Kidney epithelial cell (primary cell): ENCODE results near the gene SLC22A2. TPM values are rescaled to one million over a fixed set of nuclear protein-coding genes. Genes with fewer than 3 reads are reported as not detected.

Experiments
- DNase-seq: peaks from one replicate; pipeline ENCODE4 v3.0.0-alpha.2; 2010; ENCODE audit warnings: low read depth
- H3K27me3 ChIP-seq: 2 replicates; pipeline ENCODE4 v1.6.0; 2011; ENCODE audit warnings: low read length; ENCODE audit not compliant: control insufficient read depth, insufficient read depth
- H3K36me3 ChIP-seq: 2 replicates; pipeline ENCODE4 v1.5.1; 2011; ENCODE audit warnings: low read length; ENCODE audit not compliant: control insufficient read depth, insufficient read depth
- H3K4me3 ChIP-seq: 2 replicates; pipeline ENCODE4 v1.5.1; 2011; ENCODE audit warnings: low read depth, mild to moderate bottlenecking, control low read depth, low read length
- total RNA-seq: library from RNA; depleted of rRNA; stranded (reverse); fragments of >200 nt; gene quantifications from 2 replicates; pipeline ENCODE4 v1.2.3, GENCODE V29; 2015
- TF ChIP-seq, protein P1 (sequence below): IDR thresholded peaks from 2 replicates; pipeline ENCODE4 v1.5.1; 2011; ENCODE audit warnings: mild to moderate bottlenecking, moderate library complexity, low read length, control low read depth, inconsistent platforms; ENCODE audit not compliant: insufficient read depth, poor library complexity, severe bottlenecking

SLC22A2 gene
- total RNA-seq, 1 donor from 2014 or later = 0.04 TPM

DNA sequence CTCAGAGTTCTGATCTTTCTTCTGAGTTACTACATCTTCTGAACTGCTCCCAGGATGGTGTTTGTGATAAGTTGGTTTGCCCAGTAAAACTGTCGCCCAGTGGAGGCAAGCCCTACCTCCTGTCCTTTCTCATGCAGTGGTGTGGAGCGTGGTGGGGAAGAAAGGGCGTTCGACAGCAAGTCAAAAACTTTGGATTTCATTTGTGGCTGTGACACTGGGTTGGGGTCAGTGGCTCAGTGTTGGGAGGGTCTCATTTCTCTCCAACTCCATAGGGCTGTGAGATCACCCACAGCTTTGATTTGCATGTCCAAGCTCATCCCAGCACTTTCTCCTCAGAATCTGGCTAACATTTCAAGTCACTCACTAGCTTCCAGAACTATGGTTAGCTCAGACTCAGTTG is 17.5 kb upstream of the SLC22A2 start:
- Histone ChIP-seq H3K27me3 (no peaks in the 10 kb centered on the region), H3K4me3 (no peak overlapping the region), H3K36me3 (no peaks in the 10 kb centered on the region)
- TF ChIP-seq, protein P1, sequence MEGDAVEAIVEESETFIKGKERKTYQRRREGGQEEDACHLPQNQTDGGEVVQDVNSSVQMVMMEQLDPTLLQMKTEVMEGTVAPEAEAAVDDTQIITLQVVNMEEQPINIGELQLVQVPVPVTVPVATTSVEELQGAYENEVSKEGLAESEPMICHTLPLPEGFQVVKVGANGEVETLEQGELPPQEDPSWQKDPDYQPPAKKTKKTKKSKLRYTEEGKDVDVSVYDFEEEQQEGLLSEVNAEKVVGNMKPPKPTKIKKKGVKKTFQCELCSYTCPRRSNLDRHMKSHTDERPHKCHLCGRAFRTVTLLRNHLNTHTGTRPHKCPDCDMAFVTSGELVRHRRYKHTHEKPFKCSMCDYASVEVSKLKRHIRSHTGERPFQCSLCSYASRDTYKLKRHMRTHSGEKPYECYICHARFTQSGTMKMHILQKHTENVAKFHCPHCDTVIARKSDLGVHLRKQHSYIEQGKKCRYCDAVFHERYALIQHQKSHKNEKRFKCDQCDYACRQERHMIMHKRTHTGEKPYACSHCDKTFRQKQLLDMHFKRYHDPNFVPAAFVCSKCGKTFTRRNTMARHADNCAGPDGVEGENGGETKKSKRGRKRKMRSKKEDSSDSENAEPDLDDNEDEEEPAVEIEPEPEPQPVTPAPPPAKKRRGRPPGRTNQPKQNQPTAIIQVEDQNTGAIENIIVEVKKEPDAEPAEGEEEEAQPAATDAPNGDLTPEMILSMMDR = no peak
- no peak for DNase-seq

DNA sequence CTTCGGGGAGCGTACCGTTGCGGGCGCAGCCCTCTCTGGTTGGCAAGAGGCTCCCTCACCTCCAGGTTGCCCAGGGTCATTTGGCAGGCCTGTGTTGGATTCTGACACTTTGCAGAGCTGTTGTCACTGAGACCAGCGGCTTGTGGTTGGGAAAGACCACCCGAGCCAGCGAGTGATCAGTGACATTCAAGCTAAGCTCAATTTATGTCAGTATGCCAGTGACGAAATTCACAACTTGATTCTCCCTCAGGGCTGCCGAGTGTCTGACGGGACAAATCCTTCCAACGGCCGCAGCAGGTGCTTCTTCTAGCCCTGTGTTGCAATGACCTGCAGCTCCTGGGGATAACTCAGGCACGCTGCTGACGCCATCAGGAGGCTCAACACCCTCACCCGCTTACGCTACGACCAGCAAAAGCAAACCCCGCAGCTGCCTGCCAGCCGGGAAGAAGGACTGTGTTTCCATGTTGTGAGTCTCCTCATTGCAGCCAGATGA is 16.9 kb upstream of the SLC22A2 start:
- Histone ChIP-seq H3K4me3 (no peak overlapping the region), H3K36me3 (no peaks in the 10 kb centered on the region), H3K27me3 (no peaks in the 10 kb centered on the region)
- TF ChIP-seq, protein P1 = no peak
- no peak for DNase-seq

DNA sequence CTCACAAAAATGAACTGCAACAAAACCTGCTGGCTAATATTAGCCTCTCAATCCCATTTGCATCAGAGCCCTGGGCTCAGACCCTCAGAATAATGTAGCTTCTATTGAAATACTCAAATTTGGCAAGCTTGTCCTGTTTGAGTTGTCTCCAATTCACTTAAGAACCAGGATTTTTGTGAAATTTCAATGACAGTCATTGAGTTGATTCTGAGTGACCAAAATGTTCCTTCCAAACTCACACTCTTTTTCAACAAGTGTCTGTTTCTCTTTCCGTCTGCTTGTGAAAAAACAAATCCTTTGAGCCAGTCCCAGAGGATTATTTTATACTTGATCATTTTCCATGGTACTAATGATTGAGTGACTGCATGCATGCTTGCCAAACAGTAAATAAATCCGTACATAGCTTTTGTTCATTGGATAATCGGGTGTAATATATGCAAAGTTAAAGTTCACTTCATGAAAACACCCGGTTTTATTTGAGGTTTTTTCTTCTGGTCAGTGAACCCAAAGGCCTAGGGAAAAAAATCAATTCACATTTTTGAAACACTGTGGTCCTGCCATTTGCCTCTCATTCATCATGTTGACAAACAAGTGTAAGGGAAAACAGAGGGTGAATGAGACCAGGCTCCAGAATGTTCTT is 16.4 kb upstream of the SLC22A2 start:
- TF ChIP-seq, protein P1 = no peak
- Histone ChIP-seq H3K4me3 (no peak overlapping the region), H3K36me3 (no peaks in the 10 kb centered on the region), H3K27me3 (no peaks in the 10 kb centered on the region)
- DNase-seq = no peak

DNA sequence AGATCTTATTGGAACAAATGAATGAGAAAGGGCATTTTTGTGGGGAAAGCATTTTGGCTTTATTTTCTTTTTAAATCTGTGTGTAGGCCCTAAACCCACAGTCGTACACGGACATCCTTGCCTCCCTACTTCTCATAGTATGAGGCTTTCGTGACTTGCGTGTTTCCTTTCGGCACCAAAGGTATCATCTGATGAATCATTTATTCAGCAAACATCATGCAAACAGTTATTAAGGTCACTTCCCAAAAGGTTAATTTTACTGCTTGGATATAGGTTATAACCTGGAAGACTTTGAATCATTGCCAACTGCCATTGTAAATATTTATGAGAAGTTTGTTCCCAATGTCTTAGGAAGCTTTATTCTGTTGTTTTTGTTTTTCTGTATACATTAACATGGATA is 15.1 kb upstream of the SLC22A2 start:
- no peaks in the 10 kb centered on the region for H3K36me3 ChIP-seq
- TF ChIP-seq, protein P1 = no peak
- H3K27me3 ChIP-seq = no peaks in the 10 kb centered on the region
- no peak overlapping the region for H3K4me3 ChIP-seq
- no peak for DNase-seq

DNA sequence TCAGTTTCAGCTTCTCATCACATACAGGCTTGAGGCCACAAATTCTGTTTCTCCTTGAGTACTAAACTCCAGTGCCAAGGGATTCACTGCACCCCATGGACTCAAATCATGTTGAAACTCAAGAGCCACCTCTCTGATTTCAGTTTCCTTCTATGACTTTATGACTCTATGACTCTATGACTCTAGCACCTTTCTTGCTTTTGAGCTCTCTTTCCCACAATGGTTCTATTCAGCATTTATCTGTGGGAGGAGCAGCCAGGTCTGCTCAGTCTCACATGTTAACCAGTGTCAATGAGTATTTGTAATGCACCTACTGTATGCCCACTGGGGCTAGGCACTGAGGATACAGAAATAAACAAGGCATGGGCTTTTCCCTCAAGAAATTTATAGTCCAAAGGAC is 14.6 kb upstream of the SLC22A2 start:
- Histone ChIP-seq H3K27me3 (no peaks in the 10 kb centered on the region), H3K4me3 (no peak overlapping the region), H3K36me3 (no peaks in the 10 kb centered on the region)
- TF ChIP-seq, protein P1 = no peak
- no peak for DNase-seq

DNA sequence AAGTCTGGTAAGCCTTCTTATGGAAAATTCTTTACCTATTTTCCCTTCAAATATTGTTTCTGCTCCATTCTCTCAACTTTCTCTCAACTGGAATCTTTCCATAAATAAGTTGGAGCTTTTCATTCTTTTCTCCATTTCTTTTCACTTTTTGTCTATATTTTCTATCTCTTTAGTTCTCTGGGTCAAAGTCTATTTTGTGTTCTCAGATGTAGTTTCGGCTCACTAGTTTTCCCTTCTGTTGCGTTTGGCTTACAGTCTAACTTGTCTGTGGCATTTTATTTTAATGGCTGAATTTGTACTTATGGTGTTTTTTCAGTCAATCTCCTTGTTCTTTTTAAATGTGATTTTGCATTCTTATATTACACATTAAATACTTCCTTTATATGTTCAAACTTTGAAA is 14.1 kb upstream of the SLC22A2 start:
- DNase-seq = no peak
- Histone ChIP-seq H3K36me3 (no peaks in the 10 kb centered on the region), H3K4me3 (no peak overlapping the region), H3K27me3 (no peaks in the 10 kb centered on the region)
- TF ChIP-seq, protein P1 = no peak
